ENCODE data around the gene LBR. TPM values are rescaled to one million over a fixed set of nuclear protein-coding genes. Genes with fewer than 3 reads are reported as not detected.
"Not testable (repeated sequence)": the region's sequence is repeated elsewhere in the genome, so short reads cannot be mapped to it uniquely, and the experiment has no call there.

LBR gene
- total and polyA plus RNA-seq, 12 donors: 7.6 to 22.6 (median 10.3) TPM

DNA sequence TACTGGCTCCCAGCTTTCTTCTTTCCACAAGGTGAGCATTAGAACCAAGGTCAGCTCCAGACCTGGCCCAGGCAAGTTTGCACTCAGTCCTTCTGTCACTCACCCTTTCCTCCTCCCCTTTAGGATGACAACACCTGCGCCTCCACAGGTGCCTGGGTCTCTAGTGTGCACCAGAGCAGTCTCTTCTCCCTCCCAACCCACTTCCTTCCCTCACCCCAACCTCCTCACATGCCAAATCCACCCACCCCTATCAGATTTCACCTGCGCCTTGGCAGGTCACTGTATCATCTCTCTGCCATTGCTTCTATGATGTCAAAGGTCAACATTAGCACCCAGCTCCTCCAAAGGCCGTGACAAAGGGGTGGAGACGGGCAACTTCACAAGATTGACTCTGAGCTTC is 38.0 kb downstream of the LBR start:
- intact Hi-C loops (cut with DNase I): no loop called here
- Histone ChIP-seq H3K27me3 (no peaks in the 10 kb centered on the region), H3K36me3 (no peaks in the 10 kb centered on the region), H3K27ac (no peak overlapping the region), H3K4me3 (no peak overlapping the region), H3K4me1 (no peaks in the 10 kb centered on the region), H3K9me3 (no peaks in the 10 kb centered on the region)
- WGBS, 2 donors: 94% methylated on average over 4 of the region's 4 CpGs
- ATAC-seq: no peak
- no peak for TF ChIP-seq CTCF (IDR thresholded peaks at IDR 0.05)
- DNase-seq: no peak

- H3K9me3 ChIP-seq: no peaks in the 10 kb centered on the region
- no peak overlapping the region for H3K27ac ChIP-seq
- H3K36me3 ChIP-seq: no peaks in the 10 kb centered on the region
- ATAC-seq: no peak
- no peaks in the 10 kb centered on the region for H3K27me3 ChIP-seq
- H3K4me3 ChIP-seq: no peak overlapping the region
- no peak for TF ChIP-seq CTCF (IDR thresholded peaks at IDR 0.05)
- no peaks in the 10 kb centered on the region for H3K4me1 ChIP-seq
- intact Hi-C loops (cut with DNase I): no loop called here
- WGBS, 2 donors: 52 to 59% methylated on average over 4 of the region's 4 CpGs
- DNase-seq: no peak
Measured at GRCh38 chr1:225388372-225388771, 39.5 kb downstream of the LBR start.

- ATAC-seq; H3K9me3 ChIP-seq; H3K4me1 ChIP-seq; DNase-seq; H3K36me3 ChIP-seq; intact Hi-C loops (cut with DNase I); H3K27ac ChIP-seq; H3K4me3 ChIP-seq; H3K27me3 ChIP-seq: not testable (repeated sequence)
- 95 to 97% methylated on average over 3 of the region's 3 CpGs for WGBS, 2 donors
Measured at GRCh38 chr1:225386860-225387259, 41.0 kb downstream of the LBR start.

DNA sequence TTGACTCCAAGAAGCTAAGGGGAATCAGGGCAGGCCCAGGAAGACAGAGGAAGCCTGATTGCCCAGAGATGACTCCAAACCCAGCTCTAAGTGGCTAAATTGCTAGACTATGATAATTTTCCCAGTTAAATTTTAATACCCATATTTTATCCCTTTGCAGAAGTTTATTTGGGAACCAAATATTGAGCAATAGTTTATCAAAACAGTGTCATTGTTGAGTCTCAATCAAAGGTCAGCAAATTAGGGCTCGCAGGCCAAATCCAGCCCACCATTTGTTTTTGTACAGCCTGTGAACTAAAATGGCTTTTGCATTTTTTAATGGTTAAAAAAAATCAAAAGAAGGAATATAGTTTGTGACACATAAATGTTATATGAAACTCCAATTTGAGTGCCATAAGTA is 47.1 kb downstream of the LBR start:
- Histone ChIP-seq H3K4me3 (no peak overlapping the region), H3K27ac (no peak overlapping the region), H3K27me3 (no peaks in the 10 kb centered on the region), H3K36me3 (no peaks in the 10 kb centered on the region), H3K4me1 (no peaks in the 10 kb centered on the region), H3K9me3 (no peaks in the 10 kb centered on the region)
- no peak for TF ChIP-seq CTCF (IDR thresholded peaks at IDR 0.05)
- intact Hi-C loops (cut with DNase I): no loop called here
- DNase-seq (no peak), ATAC-seq (no peak)
- WGBS, 2 donors: 98 to 100% methylated on average over 1 of the region's 1 CpG

DNA sequence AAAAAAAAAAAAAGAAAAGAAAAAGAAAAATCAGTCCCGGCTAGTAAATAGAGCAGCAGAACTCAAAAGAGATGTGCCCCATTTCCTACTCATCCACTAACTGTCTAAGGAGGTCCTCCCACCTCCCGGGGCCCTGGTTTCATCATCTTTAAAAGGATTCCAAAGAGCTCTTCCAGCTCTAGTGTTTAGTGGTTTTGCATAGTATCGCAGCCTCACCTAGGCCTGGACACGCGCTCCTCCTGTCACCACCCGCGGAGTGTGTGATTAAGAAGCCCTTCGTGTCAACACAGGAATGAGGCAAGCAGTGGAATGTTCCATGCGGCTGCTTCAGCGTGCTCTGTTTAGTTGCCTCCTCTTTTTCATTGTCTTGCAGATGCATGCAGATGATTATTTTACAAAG is 49.0 kb downstream of the LBR start:
- Histone ChIP-seq H3K4me3 (no peak overlapping the region), H3K27me3 (no peaks in the 10 kb centered on the region), H3K4me1 (no peaks in the 10 kb centered on the region), H3K27ac (no peak overlapping the region), H3K9me3 (no peaks in the 10 kb centered on the region), H3K36me3 (no peaks in the 10 kb centered on the region)
- ATAC-seq (peak in 5 of 8 donors; percentile 40 to 93 (median 68)), DNase-seq (peak; percentile 11 to 26)
- WGBS, 2 donors: 12 to 23% methylated on average over 10 of the region's 10 CpGs
- intact Hi-C loops (cut with DNase I): no loop called here
- TF ChIP-seq CTCF (IDR thresholded peaks at IDR 0.05): no peak

Data from heart right ventricle (tissue), 16 donors.